ENCODE measurements around the gene TCF4. TPM values are rescaled to one million over a fixed set of nuclear protein-coding genes. Genes with fewer than 3 reads are reported as not detected.

The TCF4 gene
- total RNA-seq, 2 experiments from 2014 or later: 75.9 to 76.0 TPM

DNA sequence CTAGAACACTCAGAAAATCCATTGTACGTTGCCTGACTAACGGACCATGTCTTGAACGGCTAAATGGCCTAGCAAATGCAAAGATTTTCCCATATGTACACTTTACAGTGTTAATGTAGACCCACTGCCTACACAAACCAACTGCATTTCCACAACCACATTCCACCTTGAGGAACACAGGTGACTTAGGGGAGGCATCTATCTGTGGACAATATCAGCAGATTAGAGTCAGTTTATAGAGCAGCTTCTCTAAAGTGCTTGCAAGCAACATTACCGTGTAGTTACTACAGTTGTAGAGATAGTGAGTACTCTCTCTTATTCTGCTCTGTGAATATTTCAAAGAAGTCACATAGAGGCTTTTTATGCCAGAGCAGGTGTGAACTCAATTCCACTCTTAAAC is 139.6 kb downstream of the TCF4 start:
- H3K4me3 ChIP-seq (ENCODE audit: low read depth, low read length, poor library complexity, severe bottlenecking): peak overlapping the region; percentile 40
- H3K36me3 ChIP-seq (ENCODE audit: insufficient read depth, low read length): peaks cover 20% of the 10 kb centered on the region
- TF ChIP-seq, protein P1, sequence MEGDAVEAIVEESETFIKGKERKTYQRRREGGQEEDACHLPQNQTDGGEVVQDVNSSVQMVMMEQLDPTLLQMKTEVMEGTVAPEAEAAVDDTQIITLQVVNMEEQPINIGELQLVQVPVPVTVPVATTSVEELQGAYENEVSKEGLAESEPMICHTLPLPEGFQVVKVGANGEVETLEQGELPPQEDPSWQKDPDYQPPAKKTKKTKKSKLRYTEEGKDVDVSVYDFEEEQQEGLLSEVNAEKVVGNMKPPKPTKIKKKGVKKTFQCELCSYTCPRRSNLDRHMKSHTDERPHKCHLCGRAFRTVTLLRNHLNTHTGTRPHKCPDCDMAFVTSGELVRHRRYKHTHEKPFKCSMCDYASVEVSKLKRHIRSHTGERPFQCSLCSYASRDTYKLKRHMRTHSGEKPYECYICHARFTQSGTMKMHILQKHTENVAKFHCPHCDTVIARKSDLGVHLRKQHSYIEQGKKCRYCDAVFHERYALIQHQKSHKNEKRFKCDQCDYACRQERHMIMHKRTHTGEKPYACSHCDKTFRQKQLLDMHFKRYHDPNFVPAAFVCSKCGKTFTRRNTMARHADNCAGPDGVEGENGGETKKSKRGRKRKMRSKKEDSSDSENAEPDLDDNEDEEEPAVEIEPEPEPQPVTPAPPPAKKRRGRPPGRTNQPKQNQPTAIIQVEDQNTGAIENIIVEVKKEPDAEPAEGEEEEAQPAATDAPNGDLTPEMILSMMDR (conservative IDR thresholded peaks at IDR 0.05; ENCODE audit: low read length): no peak
- no peak for TF ChIP-seq EZH2phosphoT487 (IDR thresholded peaks at IDR 0.05; ENCODE audit: borderline replicate concordance, low read depth, low read length)
- ChIA-PET POLR2A (interaction anchor here (0.6 to 5.0 kb wide), 14 partner anchors 8 to 327 kb away, joined by 3 to 58 read pairs (median 4); no protein-coding TSS in a partner anchor), CTCF (ENCODE audit: unreplicated experiment) (no interaction called here)
- no TSS peak for BruUV-seq (replicated peaks)
- H3K9me2 ChIP-seq (ENCODE audit: insufficient read depth, low read length): no peaks in the 10 kb centered on the region
- H3K9me3 ChIP-seq (ENCODE audit: low read length): peaks cover 20% of the 10 kb centered on the region; the same call in 1 of the 2 replicates
- H2AFZ ChIP-seq (ENCODE audit: low read length): peak overlapping the region; percentile 6; the same call in 1 of the 2 replicates
- peak overlapping the region; percentile 98 for H3K27ac ChIP-seq (ENCODE audit: low read depth, low read length, poor library complexity, severe bottlenecking)
- H3K4me1 ChIP-seq (ENCODE audit: insufficient read depth, low read length, poor library complexity, severe bottlenecking): peaks cover 90% of the 10 kb centered on the region
- intact Hi-C loops (cut with micrococcal nuclease; ENCODE audit: unreplicated experiment): loop anchor here (1.0 to 2.0 kb wide), 2 partner anchors 59 to 140 kb away; partner anchors contain the start of gene TCF4
- peak; percentile 58 for DNase-seq (ENCODE audit: low spot score)
- peaks cover 80% of the 10 kb centered on the region for H3K79me2 ChIP-seq (ENCODE audit: insufficient read depth, low read depth, low read length)
- H3K4me2 ChIP-seq (ENCODE audit: low read length): peak overlapping the region; percentile 79
- H4K20me1 ChIP-seq (ENCODE audit: insufficient read depth, low read length): no peaks in the 10 kb centered on the region

DNA sequence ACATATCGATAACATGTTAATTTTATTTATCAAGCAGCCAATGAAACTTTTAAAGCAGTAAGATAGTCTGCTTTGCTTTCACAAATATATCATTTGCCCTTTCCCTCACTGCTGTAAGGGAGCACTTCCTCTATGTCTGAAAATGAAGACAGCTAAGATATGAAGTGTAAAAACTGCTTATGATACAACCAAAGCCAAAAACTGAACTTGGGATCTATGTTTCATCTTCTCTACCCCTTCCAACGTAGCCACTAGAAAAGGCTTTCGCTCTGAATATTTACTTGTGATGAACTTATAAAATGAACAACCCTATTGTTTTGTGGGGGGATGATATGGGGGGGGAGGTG is 140.3 kb downstream of the TCF4 start:
- DNase-seq (ENCODE audit: low spot score): peak; percentile 30
- peak overlapping the region; percentile 98 for H3K27ac ChIP-seq (ENCODE audit: low read depth, low read length, poor library complexity, severe bottlenecking)
- intact Hi-C loops (cut with micrococcal nuclease; ENCODE audit: unreplicated experiment): loop anchor here (1.0 to 2.0 kb wide), 3 partner anchors 24 to 141 kb away; partner anchors contain the start of gene TCF4
- CTCF ChIA-PET (ENCODE audit: unreplicated experiment): interaction anchor here (0.7 kb wide), 1 partner anchor 116 kb away, joined by 3 read pairs; no protein-coding TSS in a partner anchor
- H4K20me1 ChIP-seq (ENCODE audit: insufficient read depth, low read length): no peaks in the 10 kb centered on the region
- H3K4me1 ChIP-seq (ENCODE audit: insufficient read depth, low read length, poor library complexity, severe bottlenecking): peaks cover 91% of the 10 kb centered on the region
- H2AFZ ChIP-seq (ENCODE audit: low read length): no peak overlapping the region; the same call in 1 of the 2 replicates
- no peak for TF ChIP-seq EZH2phosphoT487 (IDR thresholded peaks at IDR 0.05; ENCODE audit: borderline replicate concordance, low read depth, low read length)
- TF ChIP-seq, protein P1 (conservative IDR thresholded peaks at IDR 0.05; ENCODE audit: low read length): no peak
- peaks cover 20% of the 10 kb centered on the region; the same call in 1 of the 2 replicates for H3K9me3 ChIP-seq (ENCODE audit: low read length)
- peaks cover 84% of the 10 kb centered on the region for H3K79me2 ChIP-seq (ENCODE audit: insufficient read depth, low read depth, low read length)
- H3K4me3 ChIP-seq (ENCODE audit: low read depth, low read length, poor library complexity, severe bottlenecking): peak overlapping the region; percentile 40
- peaks cover 20% of the 10 kb centered on the region for H3K36me3 ChIP-seq (ENCODE audit: insufficient read depth, low read length)
- POLR2A ChIA-PET: interaction anchor here (0.7 to 5.0 kb wide), 6 partner anchors 9 to 906 kb away, joined by 3 to 58 read pairs (median 6); no protein-coding TSS in a partner anchor
- peak overlapping the region; percentile 79 for H3K4me2 ChIP-seq (ENCODE audit: low read length)
- H3K9me2 ChIP-seq (ENCODE audit: insufficient read depth, low read length): no peaks in the 10 kb centered on the region
- BruUV-seq (replicated peaks): no TSS peak

Data from OCI-LY7 (cell line).